LoVo (cell line): ENCODE data around the gene EHMT2.
"Not testable (repeated sequence)": the region's sequence is repeated elsewhere in the genome, so short reads cannot be mapped to it uniquely, and the experiment has no call there.

Source experiments
- DNase-seq: peaks from one replicate; pipeline ENCODE4 v3.0.0-alpha.2; 2016; ENCODE audit warnings: low spot score

EHMT2 gene

DNA sequence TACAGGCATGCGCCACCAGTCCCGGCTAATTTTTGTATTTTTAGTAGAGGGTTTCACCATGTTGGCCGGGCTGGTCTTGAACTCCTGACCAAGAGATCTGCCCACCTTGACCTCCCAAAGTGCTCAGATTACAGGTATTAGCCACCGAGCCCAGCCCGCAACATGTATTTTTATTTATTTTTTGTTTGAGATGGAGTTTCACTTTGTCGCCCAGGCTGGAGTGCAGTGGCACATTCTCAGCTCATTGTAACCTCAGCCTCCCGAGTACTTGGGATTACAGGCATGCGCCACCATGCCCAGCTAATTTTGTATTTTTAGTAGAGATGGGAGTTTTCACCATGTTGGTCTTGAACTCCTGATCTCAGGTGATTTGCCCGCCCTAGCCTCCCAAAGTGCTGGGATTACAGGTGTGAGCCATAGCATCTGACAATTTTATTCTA is 59.4 kb downstream of the EHMT2 start:
- not testable (repeated sequence) for DNase-seq

DNA sequence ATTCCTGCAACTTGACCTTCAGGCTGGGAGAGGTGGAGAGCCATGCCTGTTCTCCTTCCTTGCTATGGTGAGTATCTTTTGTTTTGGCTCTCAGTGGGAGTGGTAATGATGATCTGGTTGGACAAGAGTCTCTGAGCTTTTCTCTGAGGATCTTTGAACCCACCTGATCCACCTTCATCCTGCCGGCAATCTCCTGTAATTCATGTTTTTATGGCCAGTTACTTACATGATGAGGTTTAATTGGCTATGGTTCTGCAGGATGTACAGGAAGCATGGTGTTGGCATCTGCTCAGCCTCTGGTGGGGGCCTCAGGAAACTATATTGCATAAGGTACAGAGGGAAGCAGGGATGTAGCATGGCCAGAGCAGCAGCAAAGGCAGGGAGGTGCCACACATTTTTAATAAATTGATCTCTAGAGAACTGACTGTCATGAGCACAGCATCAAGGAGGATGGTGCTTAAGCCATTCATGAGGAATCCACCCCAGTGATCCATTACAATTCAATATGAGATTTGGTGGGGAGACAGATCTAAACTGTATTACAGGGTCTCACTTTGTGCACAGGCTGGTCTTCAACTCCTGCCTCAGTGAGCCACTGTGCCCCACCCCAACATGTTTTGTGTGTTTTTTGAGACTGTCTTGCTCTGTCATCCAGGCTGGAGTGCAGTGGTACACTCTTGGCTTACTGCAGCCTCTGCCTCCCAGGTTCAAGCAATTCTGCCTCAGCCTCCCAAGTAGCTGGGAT is 60.0 kb downstream of the EHMT2 start:
- DNase-seq = no peak

- DNase-seq = no peak
These were observed 60.8 kb downstream of the EHMT2 start for GRCh38 chr6:31836474-31837368.

DNA sequence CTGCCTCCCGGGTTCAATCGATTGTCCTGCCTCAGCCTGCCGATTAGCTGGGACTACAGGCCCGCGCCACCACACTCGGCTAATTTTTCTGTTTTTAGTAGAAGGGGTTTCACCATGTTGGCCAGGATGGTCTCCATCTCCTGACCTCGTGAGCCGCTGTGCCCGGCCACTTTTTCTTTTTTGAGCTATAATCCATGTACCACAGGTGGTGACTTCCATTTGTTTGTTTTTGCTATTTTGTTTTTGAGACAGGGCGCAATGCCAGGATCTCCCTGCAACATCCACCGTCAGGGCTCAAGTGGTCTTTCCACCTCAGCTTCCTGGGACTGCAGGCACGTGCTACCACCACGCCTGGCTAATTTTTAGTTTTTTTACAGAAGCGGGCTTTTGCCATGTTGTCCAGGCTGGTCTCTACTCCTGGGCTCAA is 61.4 kb downstream of the EHMT2 start:
- DNase-seq = no peak

- DNase-seq = peak; percentile 91
These were observed 62.9 kb downstream of the EHMT2 start for GRCh38 chr6:31834367-31835250.

DNA sequence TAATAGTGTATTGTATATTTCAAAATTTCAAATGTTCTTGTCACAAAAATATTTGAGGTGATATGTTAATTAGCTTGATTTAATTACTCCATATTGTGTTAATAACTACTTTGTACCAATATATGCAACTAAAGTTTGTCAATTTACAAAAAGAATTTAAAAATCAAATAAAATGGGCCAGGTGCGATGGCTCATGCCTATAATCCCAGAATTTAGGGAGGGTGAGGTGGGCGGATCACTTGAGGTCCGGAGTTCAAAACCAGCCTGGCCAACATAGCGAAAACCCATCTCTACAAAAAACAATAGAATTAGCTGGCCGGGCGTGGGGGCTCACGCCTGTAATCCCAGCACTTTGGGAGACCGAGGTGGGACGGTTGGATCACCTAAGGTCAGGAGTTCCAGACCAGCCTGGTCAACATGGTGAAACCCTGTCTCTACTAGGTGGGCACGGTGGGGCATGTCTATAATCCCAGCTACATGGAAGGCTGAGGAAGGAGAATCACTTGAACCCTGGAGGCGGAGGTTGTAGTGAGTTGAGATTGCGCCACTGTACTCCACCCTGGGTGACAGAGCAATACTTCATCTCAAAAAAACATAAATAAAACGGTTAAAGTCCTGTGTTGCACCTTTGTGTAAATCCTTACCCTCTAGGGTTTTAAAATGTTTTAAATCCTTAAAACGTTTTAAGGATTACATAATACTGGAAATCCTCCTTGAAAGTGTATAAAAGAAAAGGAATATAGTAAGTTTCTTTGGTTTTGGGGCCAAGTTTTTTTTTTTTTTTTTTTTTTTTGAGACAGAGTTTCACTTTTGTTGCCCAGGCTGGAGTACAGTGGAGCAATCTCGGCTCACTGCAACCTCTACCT is 65.9 kb downstream of the EHMT2 start:
- DNase-seq = no peak

DNA sequence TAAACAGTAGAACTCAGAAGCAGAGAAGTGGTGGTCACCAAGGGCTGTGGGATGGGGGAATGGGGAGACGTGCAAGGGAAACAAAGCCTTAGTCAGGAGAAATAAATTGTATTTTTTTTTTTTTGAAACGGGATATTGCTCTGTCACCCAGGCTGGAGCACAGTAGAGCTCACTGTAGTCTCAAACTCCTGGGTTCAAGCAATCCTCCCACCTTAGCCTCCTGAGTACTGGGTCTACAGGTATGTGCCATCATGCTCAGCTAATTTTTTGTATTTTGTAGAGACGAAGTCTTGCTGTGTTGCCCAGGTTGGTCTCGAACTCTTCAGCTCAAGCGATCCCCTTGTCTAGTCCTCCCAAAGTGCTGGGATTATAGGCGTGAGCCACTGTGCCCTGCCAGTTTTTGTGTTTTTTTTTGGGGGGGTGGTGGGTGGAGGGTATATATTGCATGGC is 66.6 kb downstream of the EHMT2 start:
- DNase-seq = no peak
